Measurements from ENCODE around the gene PCDHB4.
"Not testable (repeated sequence)": the region's sequence is repeated elsewhere in the genome, so short reads cannot be mapped to it uniquely, and the experiment has no call there.

The PCDHB4 gene

DNA sequence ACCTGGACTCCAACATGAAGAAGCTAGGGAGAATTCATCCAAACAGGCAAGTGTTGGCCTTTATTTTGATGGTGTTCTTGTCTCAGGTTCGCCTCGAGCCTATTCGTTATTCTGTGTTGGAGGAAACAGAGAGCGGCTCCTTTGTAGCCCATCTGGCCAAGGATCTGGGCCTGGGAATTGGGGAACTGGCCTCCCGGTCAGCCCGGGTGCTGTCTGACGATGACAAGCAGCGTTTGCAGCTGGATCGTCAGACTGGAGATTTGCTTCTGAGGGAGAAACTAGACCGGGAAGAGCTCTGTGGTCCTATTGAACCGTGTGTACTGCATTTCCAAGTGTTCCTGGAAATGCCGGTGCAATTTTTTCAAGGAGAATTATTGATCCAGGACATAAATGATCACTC lies 367 bp downstream of the PCDHB4 start:
- Histone ChIP-seq H3K4me1 (no peaks in the 10 kb centered on the region), H3K36me3 (replicated peaks) (no peaks in the 10 kb centered on the region), H3K4me3 (no peak overlapping the region), H3K27me3 (ENCODE audit: low read depth) (peaks cover 7% of the 10 kb centered on the region), H3K9me3 (no peaks in the 10 kb centered on the region)
- no peak for DNase-seq (ENCODE audit: low spot score in 2 of 2)
- in situ Hi-C loops (cut with MboI; ENCODE audit: low sequenced_read_pairs) = no loop called here

- H3K27me3 ChIP-seq (ENCODE audit: low read depth); in situ Hi-C loops (cut with MboI; ENCODE audit: low sequenced_read_pairs); H3K9me3 ChIP-seq; H3K36me3 ChIP-seq (replicated peaks); DNase-seq (ENCODE audit: low spot score in 2 of 2); H3K4me1 ChIP-seq; H3K4me3 ChIP-seq: not testable (repeated sequence)
These were observed 1.9 kb downstream of the PCDHB4 start for GRCh38 chr5:141123396-141124135.

DNA sequence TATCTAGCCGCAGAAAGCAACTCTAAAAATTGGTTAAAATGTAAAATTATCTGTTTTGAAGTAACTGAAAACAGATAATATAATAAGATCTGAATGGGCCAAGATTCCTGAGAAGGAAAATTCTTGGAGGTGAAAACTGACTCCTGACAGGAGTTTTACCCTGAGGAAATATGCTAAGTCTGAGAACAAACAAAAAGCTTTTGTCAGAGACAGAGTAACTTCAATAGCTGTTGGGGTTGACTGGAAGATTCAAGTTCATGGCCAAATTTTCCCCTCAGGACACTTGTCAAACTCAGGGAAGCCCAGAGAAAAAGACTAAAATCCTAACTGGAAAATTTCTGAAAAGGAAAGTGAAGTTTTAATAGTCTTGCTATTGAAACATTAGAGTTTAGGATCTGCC lies 5.7 kb downstream of the PCDHB4 start:
- Histone ChIP-seq H3K4me3 (no peak overlapping the region), H3K27me3 (ENCODE audit: low read depth) (peaks cover 7% of the 10 kb centered on the region), H3K4me1 (no peaks in the 10 kb centered on the region), H3K9me3 (no peaks in the 10 kb centered on the region), H3K36me3 (replicated peaks) (no peaks in the 10 kb centered on the region)
- peak in 1 of 2 experiments; percentile 37 for DNase-seq (ENCODE audit: low spot score in 2 of 2)
- in situ Hi-C loops (cut with MboI; ENCODE audit: low sequenced_read_pairs) = no loop called here

GRCh38 chr5:141135030-141135717 lies 13.6 kb downstream of the PCDHB4 start, which contains the start of gene PCDHB5:
Gene PCDHB5, plus strand, starts transcription at chr5:141135206. Its CDS starts 229 bp downstream, at chr5:141135435.
- H3K27me3 ChIP-seq (ENCODE audit: low read depth) = no peaks in the 10 kb centered on the region
- H3K4me3 ChIP-seq = peak within 1 kb of the TSS; percentile 33
- in situ Hi-C loops (cut with MboI; ENCODE audit: low sequenced_read_pairs) = no loop called here
- H3K9me3 ChIP-seq = no peaks in the 10 kb centered on the region
- no peaks in the 10 kb centered on the region for H3K36me3 ChIP-seq (replicated peaks)
- DNase-seq (ENCODE audit: low spot score in 2 of 2) = peak; percentile 47 to 77
- no peaks in the 10 kb centered on the region for H3K4me1 ChIP-seq

- no peaks in the 10 kb centered on the region for H3K36me3 ChIP-seq (replicated peaks)
- no peaks in the 10 kb centered on the region for H3K4me1 ChIP-seq
- in situ Hi-C loops (cut with MboI; ENCODE audit: low sequenced_read_pairs) = no loop called here
- no peaks in the 10 kb centered on the region for H3K9me3 ChIP-seq
- peak overlapping the region; percentile 33 for H3K4me3 ChIP-seq
- DNase-seq (ENCODE audit: low spot score in 2 of 2) = no peak
- H3K27me3 ChIP-seq (ENCODE audit: low read depth) = no peaks in the 10 kb centered on the region
These were observed 14.2 kb downstream of the PCDHB4 start for GRCh38 chr5:141135718-141136266.

DNA sequence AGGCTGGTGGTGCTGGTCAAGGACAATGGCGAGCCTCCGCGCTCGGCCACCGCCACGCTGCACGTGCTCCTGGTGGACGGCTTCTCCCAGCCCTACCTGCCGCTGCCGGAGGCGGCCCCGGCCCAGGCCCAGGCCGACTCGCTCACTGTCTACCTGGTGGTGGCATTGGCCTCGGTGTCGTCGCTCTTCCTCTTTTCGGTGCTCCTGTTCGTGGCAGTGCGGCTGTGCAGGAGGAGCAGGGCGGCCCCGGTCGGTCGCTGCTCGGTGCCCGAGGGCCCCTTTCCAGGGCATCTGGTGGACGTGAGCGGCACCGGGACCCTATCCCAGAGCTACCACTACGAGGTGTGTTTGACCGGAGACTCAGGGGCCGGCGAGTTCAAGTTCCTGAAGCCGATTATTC lies 15.7 kb downstream of the PCDHB4 start:
- H3K27me3 ChIP-seq (ENCODE audit: low read depth); H3K4me1 ChIP-seq; H3K36me3 ChIP-seq (replicated peaks); DNase-seq (ENCODE audit: low spot score in 2 of 2); H3K9me3 ChIP-seq; in situ Hi-C loops (cut with MboI; ENCODE audit: low sequenced_read_pairs); H3K4me3 ChIP-seq: not testable (repeated sequence)

DNA sequence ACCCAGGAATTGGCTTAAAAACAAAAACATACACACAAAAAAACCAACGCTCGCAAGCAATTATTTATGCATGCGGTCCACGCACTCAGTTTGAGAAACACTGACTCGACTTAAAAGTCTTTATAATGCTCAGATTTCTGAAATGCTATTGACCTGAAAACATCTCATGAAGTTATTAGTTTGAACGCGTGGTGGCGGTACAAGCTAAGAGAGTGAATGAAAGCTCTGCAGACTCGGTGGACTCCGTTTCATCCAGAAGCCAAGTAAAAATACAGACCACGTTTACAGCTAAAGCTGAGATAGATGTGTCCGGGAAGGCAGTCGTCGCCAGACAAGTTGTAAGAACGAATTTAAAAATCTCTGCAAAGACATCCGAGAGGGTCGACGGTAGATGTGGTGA lies 28.2 kb downstream of the PCDHB4 start, which contains the start of gene PCDHB6:
PCDHB6 (plus strand) TSS at position 246 of the 400 bp plus-strand sequence. CDS start 201 bp downstream, outside the sequence.
- Histone ChIP-seq H3K4me1 (no peaks in the 10 kb centered on the region), H3K27me3 (ENCODE audit: low read depth) (0 out of 2 replicates have a peak, but pooled peaks cover 5% of the 10 kb centered on the region), H3K36me3 (replicated peaks) (no peaks in the 10 kb centered on the region), H3K4me3 (no peak within 1 kb of the TSS), H3K9me3 (no peaks in the 10 kb centered on the region)
- in situ Hi-C loops (cut with MboI; ENCODE audit: low sequenced_read_pairs) = no loop called here
- peak; percentile 20 to 57 for DNase-seq (ENCODE audit: low spot score in 2 of 2)

DNA sequence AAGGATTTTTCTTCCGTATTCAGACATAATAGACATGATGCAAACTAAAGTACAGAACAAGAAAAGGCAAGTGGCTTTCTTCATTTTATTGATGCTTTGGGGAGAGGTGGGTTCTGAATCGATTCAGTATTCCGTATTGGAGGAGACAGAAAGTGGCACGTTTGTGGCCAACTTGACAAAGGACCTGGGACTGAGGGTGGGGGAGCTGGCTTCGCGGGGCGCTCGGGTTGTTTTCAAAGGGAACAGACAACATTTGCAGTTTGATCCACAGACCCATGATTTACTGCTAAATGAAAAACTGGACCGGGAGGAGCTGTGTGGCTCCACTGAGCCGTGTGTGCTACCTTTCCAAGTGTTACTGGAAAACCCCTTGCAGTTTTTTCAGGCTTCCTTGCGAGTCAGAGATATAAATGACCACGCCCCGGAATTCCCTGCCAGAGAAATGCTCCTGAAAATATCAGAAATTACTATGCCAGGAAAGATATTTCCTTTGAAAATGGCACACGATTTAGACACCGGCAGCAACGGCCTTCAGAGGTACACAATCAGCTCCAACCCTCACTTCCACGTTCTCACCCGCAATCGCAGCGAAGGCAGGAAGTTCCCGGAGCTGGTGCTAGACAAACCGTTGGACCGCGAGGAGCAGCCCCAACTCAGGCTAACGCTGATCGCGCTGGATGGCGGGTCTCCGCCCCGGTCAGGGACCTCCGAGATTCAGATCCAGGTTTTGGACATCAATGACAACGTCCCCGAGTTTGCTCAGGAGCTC lies 28.8 kb downstream of the PCDHB4 start:
- H3K36me3 ChIP-seq (replicated peaks) = no peaks in the 10 kb centered on the region
- in situ Hi-C loops (cut with MboI; ENCODE audit: low sequenced_read_pairs) = no loop called here
- no peak overlapping the region for H3K4me3 ChIP-seq
- no peak for DNase-seq (ENCODE audit: low spot score in 2 of 2)
- no peaks in the 10 kb centered on the region for H3K4me1 ChIP-seq
- 0 out of 2 replicates have a peak, but pooled peaks cover 5% of the 10 kb centered on the region for H3K27me3 ChIP-seq (ENCODE audit: low read depth)
- no peaks in the 10 kb centered on the region for H3K9me3 ChIP-seq

GRCh38 chr5:141150993-141151325 lies 29.3 kb downstream of the PCDHB4 start:
- no peak overlapping the region for H3K4me3 ChIP-seq
- no peaks in the 10 kb centered on the region for H3K36me3 ChIP-seq (replicated peaks)
- no peaks in the 10 kb centered on the region for H3K4me1 ChIP-seq
- in situ Hi-C loops (cut with MboI; ENCODE audit: low sequenced_read_pairs) = no loop called here
- DNase-seq (ENCODE audit: low spot score in 2 of 2) = no peak
- 0 out of 2 replicates have a peak, but pooled peaks cover 5% of the 10 kb centered on the region for H3K27me3 ChIP-seq (ENCODE audit: low read depth)
- H3K9me3 ChIP-seq = no peaks in the 10 kb centered on the region

- H3K4me3 ChIP-seq; H3K4me1 ChIP-seq; H3K9me3 ChIP-seq; H3K27me3 ChIP-seq (ENCODE audit: low read depth); in situ Hi-C loops (cut with MboI; ENCODE audit: low sequenced_read_pairs); DNase-seq (ENCODE audit: low spot score in 2 of 2); H3K36me3 ChIP-seq (replicated peaks): not testable (repeated sequence)
These were observed 30.0 kb downstream of the PCDHB4 start for GRCh38 chr5:141151632-141152031.

DNA sequence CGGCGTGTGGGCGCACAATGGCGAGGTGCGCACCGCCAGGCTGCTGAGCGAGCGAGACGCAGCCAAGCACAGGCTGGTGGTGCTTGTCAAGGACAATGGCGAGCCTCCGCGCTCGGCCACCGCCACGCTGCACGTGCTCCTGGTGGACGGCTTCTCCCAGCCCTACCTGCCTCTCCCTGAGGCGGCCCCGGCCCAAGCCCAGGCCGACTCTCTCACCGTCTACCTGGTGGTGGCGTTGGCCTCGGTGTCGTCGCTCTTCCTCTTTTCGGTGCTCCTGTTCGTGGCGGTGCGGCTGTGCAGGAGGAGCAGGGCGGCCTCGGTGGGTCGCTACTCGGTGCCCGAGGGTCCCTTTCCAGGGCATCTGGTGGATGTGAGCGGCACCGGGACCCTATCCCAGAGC lies 30.5 kb downstream of the PCDHB4 start:
- DNase-seq (ENCODE audit: low spot score in 2 of 2); H3K4me3 ChIP-seq; in situ Hi-C loops (cut with MboI; ENCODE audit: low sequenced_read_pairs): not testable (repeated sequence)

DNA sequence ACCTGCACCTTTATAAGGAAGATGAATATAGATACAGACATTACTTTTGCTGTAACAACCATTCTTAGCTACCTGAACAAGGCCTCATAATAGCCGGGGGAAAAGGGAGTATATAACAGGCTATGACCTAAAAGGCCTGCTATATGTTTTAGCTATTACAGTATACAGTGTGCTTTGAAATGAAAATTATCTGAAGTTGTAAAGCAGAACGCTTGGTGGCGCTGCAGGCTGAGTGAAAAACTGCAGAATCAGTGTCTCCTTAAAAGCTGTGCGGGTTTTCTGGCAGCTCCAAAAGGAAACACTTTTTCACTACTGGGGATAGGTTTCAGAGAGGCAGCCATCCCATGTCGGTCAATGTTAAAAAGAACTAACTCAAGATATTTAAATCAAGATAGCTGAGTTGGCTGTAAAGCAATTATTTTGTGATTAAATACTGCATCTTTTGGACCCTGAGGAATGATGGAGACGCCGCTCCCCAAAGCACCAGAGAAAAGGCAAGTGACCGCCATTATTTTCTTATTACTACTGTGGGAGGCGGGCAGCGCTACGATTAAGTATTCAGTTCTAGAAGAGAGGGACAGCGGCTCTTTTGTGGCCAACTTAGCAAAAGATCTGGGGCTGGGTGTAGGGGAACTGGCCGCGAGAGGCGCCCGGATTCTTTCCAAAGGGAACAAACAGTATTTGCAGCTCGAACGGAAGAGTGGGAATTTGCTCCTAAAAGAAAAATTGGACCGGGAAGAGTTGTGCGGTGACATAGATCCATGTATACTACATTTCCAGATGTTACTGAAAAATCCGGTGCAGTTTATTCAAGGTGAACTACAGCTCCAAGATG lies 34.1 kb downstream of the PCDHB4 start:
- Histone ChIP-seq H3K27me3 (ENCODE audit: low read depth) (no peaks in the 10 kb centered on the region), H3K9me3 (no peaks in the 10 kb centered on the region), H3K4me3 (no peak overlapping the region), H3K36me3 (replicated peaks) (no peaks in the 10 kb centered on the region), H3K4me1 (no peaks in the 10 kb centered on the region)
- DNase-seq (ENCODE audit: low spot score in 2 of 2) = peak in 1 of 2 experiments; percentile 18
- in situ Hi-C loops (cut with MboI; ENCODE audit: low sequenced_read_pairs) = no loop called here

More for the DNA sequence above, 30.5 kb downstream of the PCDHB4 start:
- H3K36me3 ChIP-seq (replicated peaks); H3K4me1 ChIP-seq; H3K27me3 ChIP-seq (ENCODE audit: low read depth); H3K9me3 ChIP-seq: not testable (repeated sequence)

DNA sequence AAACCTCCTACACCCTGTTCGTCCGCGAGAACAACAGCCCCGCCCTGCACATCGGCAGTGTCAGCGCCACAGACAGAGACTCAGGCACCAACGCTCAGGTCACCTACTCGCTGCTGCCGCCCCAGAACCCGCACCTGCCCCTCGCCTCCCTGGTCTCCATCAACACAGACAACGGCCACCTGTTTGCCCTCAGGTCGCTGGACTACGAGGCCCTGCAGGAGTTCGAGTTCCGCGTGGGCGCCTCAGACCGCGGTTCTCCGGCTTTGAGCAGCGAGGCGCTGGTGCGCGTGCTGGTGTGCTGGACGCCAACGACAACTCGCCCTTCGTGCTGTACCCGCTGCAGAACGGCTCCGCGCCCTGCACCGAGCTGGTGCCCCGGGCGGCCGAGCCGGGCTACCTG lies 35.7 kb downstream of the PCDHB4 start:
- DNase-seq (ENCODE audit: low spot score in 2 of 2); H3K36me3 ChIP-seq (replicated peaks); H3K27me3 ChIP-seq (ENCODE audit: low read depth); H3K4me3 ChIP-seq; H3K4me1 ChIP-seq; H3K9me3 ChIP-seq; in situ Hi-C loops (cut with MboI; ENCODE audit: low sequenced_read_pairs): not testable (repeated sequence)

All from HAP-1 (cell line).